HepG2 (cell line): ENCODE measurements around the gene CXXC5. TPM values are rescaled to one million over a fixed set of nuclear protein-coding genes. Genes with fewer than 3 reads are reported as not detected.

Experiments
- FOXO1 ChIP-seq: sonication (generic); formaldehyde crosslinking; IDR thresholded peaks from 2 replicates; pipeline ENCODE4 v1.4.0; 2020; ENCODE audit warnings: missing genetic modification reagents
- FUBP1 ChIP-seq: sonication (generic); formaldehyde crosslinking; IDR thresholded peaks from 2 replicates; pipeline ENCODE4 v1.5.1; 2020; ENCODE audit warnings: missing genetic modification reagents, mild to moderate bottlenecking, borderline replicate concordance
- HINFP ChIP-seq: sonication (generic); formaldehyde crosslinking; IDR thresholded peaks from 2 replicates; pipeline ENCODE4 v1.4.0; 2020; ENCODE audit warnings: low read depth, mild to moderate bottlenecking, missing genetic modification reagents
- HOMEZ ChIP-seq: IDR thresholded peaks from 2 replicates; pipeline ENCODE4 v1.6.1; 2016; ENCODE audit warnings: low read depth
- NFIB ChIP-seq: sonication (generic); formaldehyde crosslinking; IDR thresholded peaks from 2 replicates; pipeline ENCODE4 v1.9.0; 2021; ENCODE audit warnings: missing genetic modification reagents, mild to moderate bottlenecking, borderline replicate concordance
- NPAS2 ChIP-seq: sonication (generic); formaldehyde crosslinking; IDR thresholded peaks from 2 replicates; pipeline ENCODE4 v1.8.0; 2022; ENCODE audit warnings: mild to moderate bottlenecking, missing genetic modification reagents, borderline replicate concordance
- PTBP1 ChIP-seq: fragments of 200-400 bp; formaldehyde crosslinking; IDR thresholded peaks from 2 replicates; pipeline ENCODE4 v1.6.1; 2018; ENCODE audit warnings: low read length, low read depth; ENCODE audit not compliant: poor library complexity, severe bottlenecking
- SIX4 ChIP-seq: sonication (generic); formaldehyde crosslinking; IDR thresholded peaks from 2 replicates; pipeline ENCODE4 v1.4.0; 2020; ENCODE audit warnings: missing genetic modification reagents
- USF2 ChIP-seq, 2 experiments: sonication (generic) in 1 of 2; formaldehyde crosslinking in 1 of 2; IDR thresholded peaks; 2 replicates each; pipeline versions ENCODE4 v1.5.1 to v1.6.1; 2011 to 2020; ENCODE audit warnings: borderline replicate concordance in 1 of 2, low read depth in 1 of 2, low read length in 1 of 2, mild to moderate bottlenecking in 1 of 2, missing genetic modification reagents in 1 of 2, moderate library complexity in 1 of 2
- YY1 ChIP-seq: IDR thresholded peaks from 2 replicates; pipeline ENCODE4 v1.6.1; 2011; ENCODE audit warnings: low read length, low read depth, moderate library complexity, mild to moderate bottlenecking; ENCODE audit not compliant: insufficient read depth, insufficient replicate concordance
- ZFP1 ChIP-seq: IDR thresholded peaks from 2 replicates; pipeline ENCODE4 v1.6.1; 2016
- ZIK1 ChIP-seq: sonication (generic); formaldehyde crosslinking; IDR thresholded peaks from 2 replicates; pipeline ENCODE4 v1.5.0; 2020; ENCODE audit warnings: mild to moderate bottlenecking, low read depth, missing genetic modification reagents, borderline replicate concordance
- ZNF10 ChIP-seq: sonication (generic); formaldehyde crosslinking; IDR thresholded peaks from 2 replicates; pipeline ENCODE4 v1.4.0; 2020; ENCODE audit warnings: mild to moderate bottlenecking, low read depth, missing genetic modification reagents, borderline replicate concordance
- ZNF282 ChIP-seq: fragments of 450-650 bp; IDR thresholded peaks from 2 replicates; pipeline ENCODE4 v1.6.1; 2018; ENCODE audit not compliant: partially characterized antibody
- ZNF674 ChIP-seq: sonication (generic); formaldehyde crosslinking; IDR thresholded peaks from 2 replicates; pipeline ENCODE4 v1.5.0; 2020; ENCODE audit warnings: low read depth, mild to moderate bottlenecking, missing genetic modification reagents
- ZNF792 ChIP-seq: IDR thresholded peaks from 2 replicates; pipeline ENCODE4 v1.6.1; 2016
- ZNF891 ChIP-seq: sonication (generic); formaldehyde crosslinking; IDR thresholded peaks from 2 replicates; pipeline ENCODE4 v1.5.0; 2020; ENCODE audit warnings: mild to moderate bottlenecking, missing genetic modification reagents
- polyA plus RNA-seq, 8 experiments: library from polyadenylated mRNA; depleted of rRNA in 3 of 8; stranded (reverse) in 7 of 8; unstranded in 1 of 8; fragments of >200 nt; fragmentation: Illumina TruSeq in 4 of 8; extraction: Trizol in 4 of 8; gene quantifications; 2 replicates each; pipeline versions ENCODE4 v1.2.1 to v1.2.3, GENCODE V29; 2011 to 2016; ENCODE audit warnings: low read depth in 4 of 8, missing spikeins in 1 of 8, mixed read lengths in 1 of 8; ENCODE audit not compliant: insufficient read depth in 1 of 8
- total RNA-seq, 5 experiments: library from RNA; depleted of rRNA; stranded (reverse); fragments of >200 nt; fragmentation: Illumina TruSeq; extraction: Trizol; gene quantifications; 2 replicates each; pipeline ENCODE4 v1.2.3, GENCODE V29; 2016; ENCODE audit warnings: low read depth in 1 of 5
- TF ChIP-seq, protein P1 (sequence below): sonication (generic); formaldehyde crosslinking; IDR thresholded peaks from 2 replicates; pipeline ENCODE4 v1.4.0; 2020; ENCODE audit warnings: missing genetic modification reagents

Gene CXXC5
- total and polyA plus RNA-seq, 2 of the 13 experiments (the other 11 are each of a cell fraction or from before 2014, with no cell fraction given) = 32.3 to 33.0 TPM

GRCh38 chr5:139708877-139709581, 60.9 kb downstream of the CXXC5 start (continued):
- TF ChIP-seq USF2 (IDR thresholded peaks at IDR 0.05; ENCODE audit: low read depth, low read length) (no peak), USF2 (CRISPR knock-in tag; IDR thresholded peaks at IDR 0.05; ENCODE audit: borderline replicate concordance) (no peak), SIX4 (no peak), PTBP1 (no peak), ZNF891 (CRISPR knock-in tag) (no peak), ZFP1 (CRISPR knock-in tag) (0 out of 2 replicates have a peak, but pooled peaks have one; percentile 30), ZNF10 (no peak), NPAS2 (CRISPR knock-in tag) (no peak), ZIK1 (CRISPR knock-in tag) (no peak; the same call in 1 of the 2 replicates), FOXO1 (no peak), HOMEZ (CRISPR knock-in tag) (no peak), ZNF792 (CRISPR knock-in tag) (peak; percentile 19; the same call in 1 of the 2 replicates), ZNF282 (no peak), YY1 (peak; percentile 26), ZNF674 (CRISPR knock-in tag) (no peak), HINFP (CRISPR knock-in tag) (no peak), FUBP1 (CRISPR knock-in tag) (no peak), NFIB (CRISPR knock-in tag) (no peak)
- TF ChIP-seq, protein P1, sequence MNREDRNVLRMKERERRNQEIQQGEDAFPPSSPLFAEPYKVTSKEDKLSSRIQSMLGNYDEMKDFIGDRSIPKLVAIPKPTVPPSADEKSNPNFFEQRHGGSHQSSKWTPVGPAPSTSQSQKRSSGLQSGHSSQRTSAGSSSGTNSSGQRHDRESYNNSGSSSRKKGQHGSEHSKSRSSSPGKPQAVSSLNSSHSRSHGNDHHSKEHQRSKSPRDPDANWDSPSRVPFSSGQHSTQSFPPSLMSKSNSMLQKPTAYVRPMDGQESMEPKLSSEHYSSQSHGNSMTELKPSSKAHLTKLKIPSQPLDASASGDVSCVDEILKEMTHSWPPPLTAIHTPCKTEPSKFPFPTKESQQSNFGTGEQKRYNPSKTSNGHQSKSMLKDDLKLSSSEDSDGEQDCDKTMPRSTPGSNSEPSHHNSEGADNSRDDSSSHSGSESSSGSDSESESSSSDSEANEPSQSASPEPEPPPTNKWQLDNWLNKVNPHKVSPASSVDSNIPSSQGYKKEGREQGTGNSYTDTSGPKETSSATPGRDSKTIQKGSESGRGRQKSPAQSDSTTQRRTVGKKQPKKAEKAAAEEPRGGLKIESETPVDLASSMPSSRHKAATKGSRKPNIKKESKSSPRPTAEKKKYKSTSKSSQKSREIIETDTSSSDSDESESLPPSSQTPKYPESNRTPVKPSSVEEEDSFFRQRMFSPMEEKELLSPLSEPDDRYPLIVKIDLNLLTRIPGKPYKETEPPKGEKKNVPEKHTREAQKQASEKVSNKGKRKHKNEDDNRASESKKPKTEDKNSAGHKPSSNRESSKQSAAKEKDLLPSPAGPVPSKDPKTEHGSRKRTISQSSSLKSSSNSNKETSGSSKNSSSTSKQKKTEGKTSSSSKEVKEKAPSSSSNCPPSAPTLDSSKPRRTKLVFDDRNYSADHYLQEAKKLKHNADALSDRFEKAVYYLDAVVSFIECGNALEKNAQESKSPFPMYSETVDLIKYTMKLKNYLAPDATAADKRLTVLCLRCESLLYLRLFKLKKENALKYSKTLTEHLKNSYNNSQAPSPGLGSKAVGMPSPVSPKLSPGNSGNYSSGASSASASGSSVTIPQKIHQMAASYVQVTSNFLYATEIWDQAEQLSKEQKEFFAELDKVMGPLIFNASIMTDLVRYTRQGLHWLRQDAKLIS (CRISPR knock-in tag) = no peak
